Neural progenitor cell (in vitro differentiated cells): ENCODE data around the gene GJA3. TPM values are rescaled to one million over a fixed set of nuclear protein-coding genes. Genes with fewer than 3 reads are reported as not detected.

ENCODE experiments used
- DNase-seq: peaks from one replicate; pipeline ENCODE4 v3.0.0-alpha.2; 2016; ENCODE audit warnings: low spot score
- H2AFZ ChIP-seq: fragments of 200-600 bp; sonication (generic); replicated peaks from 2 replicates; pipeline ENCODE4 v1.6.1; 2016; ENCODE audit warnings: antibody characterized with exemption
- H3F3A ChIP-seq: fragments of 200-600 bp; sonication (generic); 2 replicates; pipeline ENCODE4 v1.6.1; 2016; ENCODE audit warnings: antibody characterized with exemption, low read depth
- H3K27ac ChIP-seq: fragments of 200-600 bp; sonication (generic); 2 replicates; pipeline ENCODE4 v1.5.1; 2016; ENCODE audit warnings: mild to moderate bottlenecking
- H3K27me3 ChIP-seq: fragments of 200-600 bp; sonication (generic); 2 replicates; pipeline ENCODE4 v1.6.1; 2016; ENCODE audit warnings: mild to moderate bottlenecking, moderate library complexity
- H3K36me3 ChIP-seq: fragments of 200-600 bp; sonication (generic); 2 replicates; pipeline ENCODE4 v1.5.1; 2016
- H3K4me1 ChIP-seq: fragments of 200-600 bp; sonication (generic); 2 replicates; pipeline ENCODE4 v1.6.1; 2016; ENCODE audit warnings: mixed run types
- H3K4me2 ChIP-seq: fragments of 200-600 bp; sonication (generic); 2 replicates; pipeline ENCODE4 v1.6.1; 2016
- H3K4me3 ChIP-seq: fragments of 200-600 bp; sonication (generic); 2 replicates; pipeline ENCODE4 v1.5.1; 2016
- H3K79me2 ChIP-seq: fragments of 200-600 bp; sonication (generic); 2 replicates; pipeline ENCODE4 v1.6.1; 2016; ENCODE audit warnings: low read depth
- H3K9ac ChIP-seq: fragments of 200-600 bp; sonication (generic); 2 replicates; pipeline ENCODE4 v1.6.1; 2016
- H3K9me3 ChIP-seq: fragments of 200-600 bp; sonication (generic); 2 replicates; pipeline ENCODE4 v1.5.1; 2016; ENCODE audit warnings: low read depth
- H4K20me1 ChIP-seq: fragments of 200-600 bp; sonication (generic); 2 replicates; pipeline ENCODE4 v1.6.1; 2016; ENCODE audit warnings: low read depth
- H3K27ac Mint-ChIP-seq: 3 replicates; pipeline ENCODE4 v1.8.0; 2021; ENCODE audit warnings: mixed read lengths
- H3K27me3 Mint-ChIP-seq: 2 replicates; pipeline ENCODE4 v1.8.0; 2022; ENCODE audit warnings: low read depth, mild to moderate bottlenecking, inconsistent platforms, moderate library complexity, mixed read lengths; ENCODE audit not compliant: insufficient read depth
- H3K36me3 Mint-ChIP-seq: 3 replicates; pipeline ENCODE4 v1.8.0; 2021; ENCODE audit warnings: mixed read lengths
- H3K4me1 Mint-ChIP-seq: 3 replicates; pipeline ENCODE4 v1.8.0; 2021; ENCODE audit warnings: mixed read lengths
- H3K4me3 Mint-ChIP-seq: 3 replicates; pipeline ENCODE4 v1.8.0; 2021; ENCODE audit warnings: mild to moderate bottlenecking, moderate library complexity, mixed read lengths
- H3K9me3 Mint-ChIP-seq: 3 replicates; pipeline ENCODE4 v1.8.0; 2020; ENCODE audit warnings: mixed read lengths
- CTCF ChIP-seq: fragments of 200-600 bp; sonication (generic); IDR thresholded peaks from 2 replicates; pipeline ENCODE4 v1.5.1; 2017; ENCODE audit warnings: antibody characterized with exemption, mild to moderate bottlenecking
- EZH2 ChIP-seq: fragments of 200-600 bp; sonication (generic); IDR thresholded peaks from 2 replicates; pipeline ENCODE4 v1.6.1; 2017; ENCODE audit warnings: antibody characterized with exemption, mild to moderate bottlenecking, moderate library complexity
- EZH2phosphoT487 ChIP-seq: fragments of 200-600 bp; sonication (generic); IDR thresholded peaks from 2 replicates; pipeline ENCODE4 v1.6.1; 2017; ENCODE audit warnings: antibody characterized with exemption
- total RNA-seq: library from RNA; depleted of rRNA; stranded (reverse); fragments of >200 nt; gene quantifications from 2 replicates; pipeline ENCODE4 v1.2.3, GENCODE V29; 2015; ENCODE audit warnings: low replicate concordance

GJA3 gene
- total RNA-seq, 1 donor from 2014 or later, result 0.17 TPM

GRCh38 chr13:20151016-20151415, 9.8 kb downstream of the GJA3 start:
- peaks cover 10% of the 10 kb centered on the region for H3K4me1 ChIP-seq
- Mint-ChIP-seq H3K36me3 (no peaks in the 10 kb centered on the region), H3K9me3 (peaks cover 2% of the 10 kb centered on the region), H3K27me3 (peaks cover 17% of the 10 kb centered on the region), H3K4me1 (peaks cover 14% of the 10 kb centered on the region), H3K27ac (no peak overlapping the region), H3K4me3 (no peak overlapping the region)
- no peak overlapping the region for H3K9ac ChIP-seq
- H3K27me3 ChIP-seq, result no peaks in the 10 kb centered on the region
- no peak overlapping the region for H3K4me2 ChIP-seq
- no peak for DNase-seq
- TF ChIP-seq EZH2phosphoT487, result no peak
- no peak for TF ChIP-seq CTCF
- TF ChIP-seq EZH2, result no peak
- H4K20me1 ChIP-seq, result no peaks in the 10 kb centered on the region
- H3K27ac ChIP-seq, result no peak overlapping the region
- H2AFZ ChIP-seq, result no peak overlapping the region
- H3K9me3 ChIP-seq, result no peaks in the 10 kb centered on the region
- H3K36me3 ChIP-seq, result no peaks in the 10 kb centered on the region
- peaks cover 6% of the 10 kb centered on the region for H3F3A ChIP-seq
- no peaks in the 10 kb centered on the region for H3K79me2 ChIP-seq
- no peak overlapping the region for H3K4me3 ChIP-seq

GRCh38 chr13:20150561-20150960, 10.3 kb downstream of the GJA3 start:
- no peak overlapping the region for H3K4me3 ChIP-seq
- H3F3A ChIP-seq, result peaks cover 4% of the 10 kb centered on the region
- no peak overlapping the region for H3K4me2 ChIP-seq
- peaks cover 16% of the 10 kb centered on the region for H3K27me3 Mint-ChIP-seq
- H4K20me1 ChIP-seq, result no peaks in the 10 kb centered on the region
- H3K4me1 Mint-ChIP-seq, result peaks cover 14% of the 10 kb centered on the region
- no peak overlapping the region for H3K27ac Mint-ChIP-seq
- no peak overlapping the region for H3K4me3 Mint-ChIP-seq
- H3K4me1 ChIP-seq, result peaks cover 10% of the 10 kb centered on the region
- no peak overlapping the region for H3K27ac ChIP-seq
- peaks cover 2% of the 10 kb centered on the region for H3K9me3 Mint-ChIP-seq
- no peaks in the 10 kb centered on the region for H3K36me3 Mint-ChIP-seq
- no peak for DNase-seq
- H3K9me3 ChIP-seq, result no peaks in the 10 kb centered on the region
- no peak for TF ChIP-seq CTCF
- no peak for TF ChIP-seq EZH2phosphoT487
- no peak for TF ChIP-seq EZH2
- H3K27me3 ChIP-seq, result no peaks in the 10 kb centered on the region
- H2AFZ ChIP-seq, result no peak overlapping the region
- H3K9ac ChIP-seq, result no peak overlapping the region
- H3K79me2 ChIP-seq, result no peaks in the 10 kb centered on the region
- no peaks in the 10 kb centered on the region for H3K36me3 ChIP-seq

- DNase-seq, result no peak
- Histone ChIP-seq H3K9me3 (no peaks in the 10 kb centered on the region), H3K36me3 (no peaks in the 10 kb centered on the region), H2AFZ (peak overlapping the region; percentile 59), H3K4me2 (no peak overlapping the region), H3K27me3 (no peaks in the 10 kb centered on the region), H3F3A (peaks cover 4% of the 10 kb centered on the region), H3K4me3 (no peak overlapping the region), H3K79me2 (no peaks in the 10 kb centered on the region), H3K4me1 (peaks cover 10% of the 10 kb centered on the region), H4K20me1 (no peaks in the 10 kb centered on the region), H3K27ac (no peak overlapping the region), H3K9ac (no peak overlapping the region)
- peak overlapping the region; percentile 39 for H3K27ac Mint-ChIP-seq
- peaks cover 2% of the 10 kb centered on the region for H3K9me3 Mint-ChIP-seq
- peaks cover 14% of the 10 kb centered on the region for H3K4me1 Mint-ChIP-seq
- no peak for TF ChIP-seq EZH2phosphoT487
- TF ChIP-seq CTCF, result no peak
- no peak for TF ChIP-seq EZH2
- H3K4me3 Mint-ChIP-seq, result no peak overlapping the region
- H3K36me3 Mint-ChIP-seq, result no peaks in the 10 kb centered on the region
- H3K27me3 Mint-ChIP-seq, result peaks cover 18% of the 10 kb centered on the region
Observed at GRCh38 chr13:20149762-20150161, 11.1 kb downstream of the GJA3 start.
